ENCODE measurements around the gene DAG1.

The DAG1 gene

DNA sequence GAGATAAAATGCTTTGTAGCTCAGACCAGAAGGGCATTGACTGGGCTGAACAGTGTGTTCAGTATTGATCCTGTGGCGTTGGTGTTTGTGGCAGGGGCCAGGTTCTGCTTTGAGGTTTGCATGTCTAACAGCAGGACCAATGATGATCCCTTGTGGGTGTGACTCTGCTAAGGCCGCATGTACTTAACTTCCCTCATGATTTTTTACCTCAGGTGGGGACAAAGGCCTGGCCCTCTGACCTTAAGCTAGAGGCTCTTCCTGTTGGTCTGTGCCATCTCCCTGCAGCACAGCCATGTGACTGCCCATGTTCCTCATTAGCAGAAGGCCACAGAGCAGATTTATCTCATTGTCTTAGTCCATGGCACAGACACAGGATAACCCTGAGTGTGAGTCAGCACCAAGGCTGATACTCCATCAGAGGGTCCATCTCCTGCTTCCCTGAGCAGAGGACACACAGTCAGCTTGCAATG lies 49.9 kb downstream of the DAG1 start:
- DNase-seq (ENCODE audit: low read depth): no peak
- no peak overlapping the region for H3K4me3 ChIP-seq (ENCODE audit: low read depth, low read length)
- TF ChIP-seq, protein P1, sequence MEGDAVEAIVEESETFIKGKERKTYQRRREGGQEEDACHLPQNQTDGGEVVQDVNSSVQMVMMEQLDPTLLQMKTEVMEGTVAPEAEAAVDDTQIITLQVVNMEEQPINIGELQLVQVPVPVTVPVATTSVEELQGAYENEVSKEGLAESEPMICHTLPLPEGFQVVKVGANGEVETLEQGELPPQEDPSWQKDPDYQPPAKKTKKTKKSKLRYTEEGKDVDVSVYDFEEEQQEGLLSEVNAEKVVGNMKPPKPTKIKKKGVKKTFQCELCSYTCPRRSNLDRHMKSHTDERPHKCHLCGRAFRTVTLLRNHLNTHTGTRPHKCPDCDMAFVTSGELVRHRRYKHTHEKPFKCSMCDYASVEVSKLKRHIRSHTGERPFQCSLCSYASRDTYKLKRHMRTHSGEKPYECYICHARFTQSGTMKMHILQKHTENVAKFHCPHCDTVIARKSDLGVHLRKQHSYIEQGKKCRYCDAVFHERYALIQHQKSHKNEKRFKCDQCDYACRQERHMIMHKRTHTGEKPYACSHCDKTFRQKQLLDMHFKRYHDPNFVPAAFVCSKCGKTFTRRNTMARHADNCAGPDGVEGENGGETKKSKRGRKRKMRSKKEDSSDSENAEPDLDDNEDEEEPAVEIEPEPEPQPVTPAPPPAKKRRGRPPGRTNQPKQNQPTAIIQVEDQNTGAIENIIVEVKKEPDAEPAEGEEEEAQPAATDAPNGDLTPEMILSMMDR (IDR thresholded peaks at IDR 0.05; ENCODE audit: low read depth, low read length, missing control alignments): no peak
- in situ Hi-C loops (cut with HindIII; ENCODE audit: low sequenced_read_pairs): no loop called here

DNA sequence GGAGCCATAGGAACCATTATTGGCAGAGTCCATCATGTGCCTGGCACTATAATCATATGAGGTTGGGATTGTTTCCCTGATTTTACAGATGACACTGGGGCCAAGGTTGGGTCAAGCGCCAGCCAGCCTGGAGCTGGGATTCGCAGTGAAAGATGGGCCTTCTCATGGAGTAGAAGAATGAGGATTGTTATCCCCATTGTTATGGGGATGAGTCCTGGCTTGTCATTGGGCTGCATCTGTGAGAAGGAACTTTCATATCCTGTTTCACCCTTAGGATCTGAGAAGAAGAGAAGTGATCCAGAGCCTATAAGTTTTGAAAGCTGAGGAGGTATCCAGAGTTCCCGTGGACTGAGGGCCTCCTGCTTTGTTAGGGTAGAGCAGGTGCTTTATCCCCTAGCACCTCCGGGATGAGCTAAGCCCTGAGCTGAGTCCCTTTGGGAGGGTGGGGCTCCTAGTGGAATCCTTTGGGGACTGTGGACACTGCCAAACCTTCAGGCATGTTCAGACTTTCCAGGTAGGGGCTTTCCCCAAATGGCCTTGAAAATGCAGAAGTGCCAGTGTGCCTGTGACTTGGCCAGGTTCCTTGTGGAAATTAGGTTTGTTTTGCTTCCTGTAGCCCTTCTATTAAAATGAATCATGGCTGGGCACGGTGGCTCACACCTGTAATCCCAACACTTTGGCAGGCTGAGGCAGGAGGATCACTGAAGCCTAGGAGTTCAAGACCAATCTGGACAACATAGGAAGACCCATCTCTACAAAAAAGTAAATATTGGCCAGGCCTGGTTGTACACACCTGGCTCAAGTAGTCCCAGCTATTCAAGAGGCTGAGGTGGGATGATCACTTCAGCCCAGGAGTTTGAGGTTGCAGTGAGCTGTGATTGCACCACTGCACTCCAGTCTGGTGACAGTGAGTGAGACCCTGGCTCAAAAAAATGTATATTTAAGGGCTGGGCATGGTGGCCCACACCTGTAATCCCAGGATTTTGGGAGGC lies 54.0 kb downstream of the DAG1 start:
- in situ Hi-C loops (cut with HindIII; ENCODE audit: low sequenced_read_pairs): no loop called here

DNA sequence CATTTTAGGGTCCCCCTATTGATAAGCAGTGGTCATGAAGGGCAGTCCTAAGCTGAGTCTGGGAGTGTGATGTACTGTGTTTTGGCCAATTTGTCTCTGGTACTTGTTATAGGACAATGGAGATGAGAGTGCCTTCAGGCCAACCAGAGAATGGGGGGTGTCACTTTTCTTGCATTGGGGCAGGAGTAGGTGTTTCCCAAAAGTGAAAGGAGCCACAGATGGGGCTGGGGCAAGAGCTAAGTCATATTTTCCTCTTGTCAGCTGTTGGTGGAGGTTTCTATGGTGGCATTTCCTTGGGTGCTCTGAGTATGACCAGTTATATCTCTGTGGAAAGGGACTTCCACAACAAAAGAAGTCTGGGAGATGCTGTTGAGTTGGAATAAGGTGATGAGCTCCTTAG lies 59.5 kb downstream of the DAG1 start:
- TF ChIP-seq, protein P1 (IDR thresholded peaks at IDR 0.05; ENCODE audit: low read depth, low read length, missing control alignments): no peak
- no peak for DNase-seq (ENCODE audit: low read depth)
- in situ Hi-C loops (cut with HindIII; ENCODE audit: low sequenced_read_pairs): loop anchor here (5.0 kb wide), 1 partner anchor 53 kb away; no protein-coding TSS in a partner anchor
- H3K4me3 ChIP-seq (ENCODE audit: low read depth, low read length): no peak overlapping the region

More for the DNA sequence above, 54.0 kb downstream of the DAG1 start:
- TF ChIP-seq, protein P1 (IDR thresholded peaks at IDR 0.05; ENCODE audit: low read depth, low read length, missing control alignments): no peak
- no peak for DNase-seq (ENCODE audit: low read depth)
- no peak overlapping the region for H3K4me3 ChIP-seq (ENCODE audit: low read depth, low read length)

DNA sequence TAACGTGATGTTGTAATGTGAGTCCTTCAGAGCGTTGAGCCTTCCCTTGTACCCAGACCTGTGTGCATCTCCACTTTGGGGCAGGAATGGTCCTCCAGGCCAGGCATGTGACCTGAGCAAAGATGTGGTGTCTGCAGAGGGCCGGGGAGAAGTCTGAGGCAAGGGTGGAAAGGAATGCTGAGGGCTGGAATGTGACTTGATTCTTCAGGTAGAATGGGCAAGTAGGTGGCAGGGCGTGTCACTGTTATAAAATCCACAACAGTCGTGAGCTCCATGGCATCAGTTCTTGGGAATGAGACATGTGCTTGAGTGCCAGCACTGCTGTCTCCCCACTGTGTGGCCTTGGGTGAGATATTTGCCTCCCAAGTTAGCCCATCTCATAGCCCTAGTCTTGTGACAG lies 60.2 kb downstream of the DAG1 start:
- TF ChIP-seq, protein P1 (IDR thresholded peaks at IDR 0.05; ENCODE audit: low read depth, low read length, missing control alignments): no peak
- no peak overlapping the region for H3K4me3 ChIP-seq (ENCODE audit: low read depth, low read length)
- in situ Hi-C loops (cut with HindIII; ENCODE audit: low sequenced_read_pairs): no loop called here
- DNase-seq (ENCODE audit: low read depth): no peak

DNA sequence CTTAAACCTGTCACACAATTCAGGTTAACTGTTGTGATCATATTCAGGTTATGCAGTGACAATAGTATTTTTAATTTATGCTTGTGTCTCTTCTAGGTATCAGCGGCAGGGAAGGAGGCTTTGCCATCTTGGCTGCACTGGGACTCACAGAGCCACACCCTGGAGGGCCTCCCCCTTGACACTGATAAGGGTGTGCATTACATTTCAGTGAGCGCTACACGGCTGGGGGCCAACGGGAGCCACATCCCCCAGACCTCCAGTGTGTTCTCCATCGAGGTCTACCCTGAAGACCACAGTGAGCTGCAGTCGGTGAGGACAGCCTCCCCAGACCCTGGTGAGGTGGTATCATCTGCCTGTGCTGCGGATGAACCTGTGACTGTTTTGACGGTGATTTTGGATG lies 60.6 kb downstream of the DAG1 start:
- H3K4me3 ChIP-seq (ENCODE audit: low read depth, low read length): no peak overlapping the region
- DNase-seq (ENCODE audit: low read depth): no peak
- in situ Hi-C loops (cut with HindIII; ENCODE audit: low sequenced_read_pairs): no loop called here
- TF ChIP-seq, protein P1 (IDR thresholded peaks at IDR 0.05; ENCODE audit: low read depth, low read length, missing control alignments): no peak

DNA sequence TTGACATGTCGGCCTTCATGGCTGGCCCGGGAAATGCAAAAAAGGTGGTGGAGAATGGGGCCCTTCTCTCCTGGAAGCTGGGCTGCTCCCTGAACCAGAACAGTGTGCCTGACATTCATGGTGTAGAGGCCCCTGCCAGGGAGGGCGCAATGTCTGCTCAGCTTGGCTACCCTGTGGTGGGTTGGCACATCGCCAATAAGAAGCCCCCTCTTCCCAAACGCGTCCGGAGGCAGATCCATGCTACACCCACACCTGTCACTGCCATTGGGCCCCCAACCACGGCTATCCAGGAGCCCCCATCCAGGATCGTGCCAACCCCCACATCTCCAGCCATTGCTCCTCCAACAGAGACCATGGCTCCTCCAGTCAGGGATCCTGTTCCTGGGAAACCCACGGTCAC lies 61.2 kb downstream of the DAG1 start:
- H3K4me3 ChIP-seq (ENCODE audit: low read depth, low read length): no peak overlapping the region
- no peak for DNase-seq (ENCODE audit: low read depth)
- in situ Hi-C loops (cut with HindIII; ENCODE audit: low sequenced_read_pairs): no loop called here
- TF ChIP-seq, protein P1 (IDR thresholded peaks at IDR 0.05; ENCODE audit: low read depth, low read length, missing control alignments): no peak
